ENCODE data around the gene SRI. TPM values are rescaled to one million over a fixed set of nuclear protein-coding genes. Genes with fewer than 3 reads are reported as not detected.

The SRI gene
- polyA plus RNA-seq, 1 donor (not counting 4 experiments of a cell fraction or from before 2014, with no cell fraction given), result 206 TPM

DNA sequence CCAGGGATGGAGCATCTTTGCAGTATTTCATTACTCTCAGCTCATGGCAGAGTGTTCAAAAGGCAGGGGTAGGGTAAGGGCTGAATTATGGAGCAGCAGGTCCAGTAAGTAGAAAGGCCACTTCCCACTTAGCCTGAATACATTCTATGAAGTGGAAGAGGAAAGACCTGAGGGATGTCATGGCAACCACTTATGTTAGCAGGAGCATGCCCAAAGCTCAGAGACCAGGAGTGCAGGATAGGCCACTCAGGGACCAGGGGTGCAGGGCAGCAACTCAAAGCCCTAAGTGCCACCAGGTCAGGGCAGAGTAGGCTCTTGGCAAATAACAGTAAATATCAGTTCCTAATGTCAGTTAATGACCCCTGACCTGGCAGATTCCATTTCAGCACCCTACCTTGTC lies 3.6 kb downstream of the SRI start:
- DNase-seq (ENCODE audit: low read depth, low spot score) (no peak), FAIRE-seq (no peak)
- dilution Hi-C loops (cut with MboI; ENCODE audit: extremely low pct_ligation_motif_present, low sequenced_read_pairs), result no loop called here
- peaks cover 3% of the 10 kb centered on the region for H3K9me1 ChIP-seq (ENCODE audit: control insufficient read depth, extremely low read depth, insufficient read depth, low read length)
- H3K9ac ChIP-seq (ENCODE audit: control insufficient read depth, extremely low read depth, insufficient read depth, low read length), result no peak overlapping the region
- peaks cover 3% of the 10 kb centered on the region for H4K20me1 ChIP-seq (ENCODE audit: control insufficient read depth, extremely low read depth, insufficient read depth, low read length)
- no peaks in the 10 kb centered on the region for H3K27me3 ChIP-seq (ENCODE audit: control insufficient read depth, extremely low read depth, insufficient read depth, low read length)
- H3K27ac ChIP-seq (ENCODE audit: control insufficient read depth, insufficient read depth, low read length), result no peak overlapping the region
- no peak overlapping the region for H3K4me3 ChIP-seq (ENCODE audit: control insufficient read depth in 2 of 3, extremely low read depth in 1 of 3, insufficient read depth in 2 of 3, low read depth in 1 of 3, low read length in 3 of 3)
- peaks cover 15% of the 10 kb centered on the region for H3K4me1 ChIP-seq (ENCODE audit: control insufficient read depth, extremely low read depth, insufficient read depth, low read length)
- H3K79me2 ChIP-seq (ENCODE audit: control insufficient read depth, insufficient read depth, low read length), result peaks cover 53% of the 10 kb centered on the region
- peaks cover 17 to 23% of the 10 kb centered on the region in 2 experiments for H3K36me3 ChIP-seq (ENCODE audit: control insufficient read depth in 2 of 2, extremely low read depth in 1 of 2, insufficient read depth in 2 of 2, low read length in 2 of 2)
- no peak for TF ChIP-seq EZH2 (IDR thresholded peaks at IDR 0.05; ENCODE audit: low read length)
- TF ChIP-seq, protein P1, sequence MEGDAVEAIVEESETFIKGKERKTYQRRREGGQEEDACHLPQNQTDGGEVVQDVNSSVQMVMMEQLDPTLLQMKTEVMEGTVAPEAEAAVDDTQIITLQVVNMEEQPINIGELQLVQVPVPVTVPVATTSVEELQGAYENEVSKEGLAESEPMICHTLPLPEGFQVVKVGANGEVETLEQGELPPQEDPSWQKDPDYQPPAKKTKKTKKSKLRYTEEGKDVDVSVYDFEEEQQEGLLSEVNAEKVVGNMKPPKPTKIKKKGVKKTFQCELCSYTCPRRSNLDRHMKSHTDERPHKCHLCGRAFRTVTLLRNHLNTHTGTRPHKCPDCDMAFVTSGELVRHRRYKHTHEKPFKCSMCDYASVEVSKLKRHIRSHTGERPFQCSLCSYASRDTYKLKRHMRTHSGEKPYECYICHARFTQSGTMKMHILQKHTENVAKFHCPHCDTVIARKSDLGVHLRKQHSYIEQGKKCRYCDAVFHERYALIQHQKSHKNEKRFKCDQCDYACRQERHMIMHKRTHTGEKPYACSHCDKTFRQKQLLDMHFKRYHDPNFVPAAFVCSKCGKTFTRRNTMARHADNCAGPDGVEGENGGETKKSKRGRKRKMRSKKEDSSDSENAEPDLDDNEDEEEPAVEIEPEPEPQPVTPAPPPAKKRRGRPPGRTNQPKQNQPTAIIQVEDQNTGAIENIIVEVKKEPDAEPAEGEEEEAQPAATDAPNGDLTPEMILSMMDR (optimal IDR thresholded peaks at IDR 0.05 in 1 of 3, IDR thresholded peaks at IDR 0.05 in 1 of 3, conservative IDR thresholded peaks at IDR 0.05 in 1 of 3; ENCODE audit: extremely low read depth in 1 of 3, insufficient read depth in 2 of 3, low read length in 3 of 3), result no peak
- no peak overlapping the region for H2AFZ ChIP-seq (ENCODE audit: control insufficient read depth, low read length)
- no peaks in the 10 kb centered on the region for H3K9me3 ChIP-seq (ENCODE audit: control insufficient read depth, low read depth, low read length)
- no peak overlapping the region for H3K4me2 ChIP-seq (ENCODE audit: control insufficient read depth, extremely low read depth, insufficient read depth, low read depth, low read length)

DNA sequence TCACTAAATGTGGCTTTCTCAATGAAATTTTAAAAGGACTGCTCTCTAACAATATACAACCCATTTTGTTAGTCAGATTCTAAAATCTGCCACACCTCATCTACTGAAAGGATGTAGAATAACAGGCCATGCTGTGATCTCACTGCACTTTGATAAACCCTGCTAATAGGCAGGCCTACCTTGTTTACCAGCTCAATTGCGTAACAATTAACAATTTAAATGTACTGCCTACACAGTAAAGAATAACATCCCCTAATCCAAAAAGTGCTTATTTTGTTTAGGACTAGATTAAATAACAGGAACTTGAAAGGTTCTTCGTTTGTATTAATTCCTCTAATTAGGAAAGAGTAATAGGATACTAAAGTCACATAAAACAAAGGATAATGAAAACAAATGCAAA lies 4.5 kb downstream of the SRI start:
- Histone ChIP-seq H3K9ac (ENCODE audit: control insufficient read depth, extremely low read depth, insufficient read depth, low read length) (no peak overlapping the region), H4K20me1 (ENCODE audit: control insufficient read depth, extremely low read depth, insufficient read depth, low read length) (peaks cover 3% of the 10 kb centered on the region), H2AFZ (ENCODE audit: control insufficient read depth, low read length) (no peak overlapping the region), H3K36me3 (ENCODE audit: control insufficient read depth in 2 of 2, extremely low read depth in 1 of 2, insufficient read depth in 2 of 2, low read length in 2 of 2) (peaks cover 18 to 24% of the 10 kb centered on the region in 2 experiments), H3K27me3 (ENCODE audit: control insufficient read depth, extremely low read depth, insufficient read depth, low read length) (no peaks in the 10 kb centered on the region), H3K4me3 (ENCODE audit: control insufficient read depth in 2 of 3, extremely low read depth in 1 of 3, insufficient read depth in 2 of 3, low read depth in 1 of 3, low read length in 3 of 3) (no peak overlapping the region), H3K4me1 (ENCODE audit: control insufficient read depth, extremely low read depth, insufficient read depth, low read length) (peaks cover 12% of the 10 kb centered on the region), H3K4me2 (ENCODE audit: control insufficient read depth, extremely low read depth, insufficient read depth, low read depth, low read length) (no peak overlapping the region), H3K27ac (ENCODE audit: control insufficient read depth, insufficient read depth, low read length) (no peak overlapping the region), H3K9me3 (ENCODE audit: control insufficient read depth, low read depth, low read length) (no peaks in the 10 kb centered on the region), H3K79me2 (ENCODE audit: control insufficient read depth, insufficient read depth, low read length) (peaks cover 53% of the 10 kb centered on the region), H3K9me1 (ENCODE audit: control insufficient read depth, extremely low read depth, insufficient read depth, low read length) (peaks cover 3% of the 10 kb centered on the region)
- TF ChIP-seq, protein P1 (optimal IDR thresholded peaks at IDR 0.05 in 1 of 3, IDR thresholded peaks at IDR 0.05 in 1 of 3, conservative IDR thresholded peaks at IDR 0.05 in 1 of 3; ENCODE audit: extremely low read depth in 1 of 3, insufficient read depth in 2 of 3, low read length in 3 of 3), result no peak
- no peak for TF ChIP-seq EZH2 (IDR thresholded peaks at IDR 0.05; ENCODE audit: low read length)
- DNase-seq (ENCODE audit: low read depth, low spot score) (no peak), FAIRE-seq (no peak)
- dilution Hi-C loops (cut with MboI; ENCODE audit: extremely low pct_ligation_motif_present, low sequenced_read_pairs), result no loop called here
